Coronary artery (tissue), 2 donors: Measurements from ENCODE around the gene SYT12.
A peak's percentile ranks its signal among the peaks of the same experiment; 100 is the strongest.
"Not testable (repeated sequence)": the region's sequence is repeated elsewhere in the genome, so short reads cannot be mapped to it uniquely, and the experiment has no call there.

Experiments
- DNase-seq: peaks from one replicate; pipeline ENCODE4 v3.0.0-alpha.2; 2017; ENCODE audit warnings: low spot score
- H3K27ac ChIP-seq, 2 donors: fragments of 200-600 bp; sonication (generic); one replicate each; pipeline ENCODE4 v1.5.1; 2016 to 2019
- H3K4me3 ChIP-seq: fragments of 200-600 bp; sonication (generic); 2 replicates; pipeline ENCODE4 v1.5.1; 2016; ENCODE audit warnings: mild to moderate bottlenecking, moderate library complexity
- TF ChIP-seq, protein P1 (sequence below): fragments of 200-600 bp; sonication (generic); IDR thresholded peaks from one replicate; pipeline ENCODE4 v1.5.1; 2019; ENCODE audit warnings: antibody characterized with exemption

Gene SYT12

DNA sequence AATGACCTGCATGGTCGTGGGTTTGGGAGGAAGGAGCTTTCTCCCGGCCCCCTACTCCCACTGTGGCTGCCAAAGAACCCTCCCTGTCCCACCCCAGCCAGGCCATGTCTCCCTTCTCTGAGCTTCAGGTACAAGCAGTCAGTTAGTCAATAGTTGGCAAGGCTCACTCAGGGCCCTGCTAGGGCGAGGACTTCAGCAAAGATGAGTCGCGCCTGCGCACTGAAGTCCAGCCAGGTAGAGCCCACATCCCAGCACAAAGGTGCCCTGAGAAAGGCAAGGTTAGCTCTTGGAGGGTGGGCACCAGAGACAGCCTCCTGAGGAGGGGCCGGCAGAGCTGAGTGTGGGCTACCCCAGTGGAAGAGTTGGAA, 36.8 kb upstream of the SYT12 start:
- TF ChIP-seq, protein P1, sequence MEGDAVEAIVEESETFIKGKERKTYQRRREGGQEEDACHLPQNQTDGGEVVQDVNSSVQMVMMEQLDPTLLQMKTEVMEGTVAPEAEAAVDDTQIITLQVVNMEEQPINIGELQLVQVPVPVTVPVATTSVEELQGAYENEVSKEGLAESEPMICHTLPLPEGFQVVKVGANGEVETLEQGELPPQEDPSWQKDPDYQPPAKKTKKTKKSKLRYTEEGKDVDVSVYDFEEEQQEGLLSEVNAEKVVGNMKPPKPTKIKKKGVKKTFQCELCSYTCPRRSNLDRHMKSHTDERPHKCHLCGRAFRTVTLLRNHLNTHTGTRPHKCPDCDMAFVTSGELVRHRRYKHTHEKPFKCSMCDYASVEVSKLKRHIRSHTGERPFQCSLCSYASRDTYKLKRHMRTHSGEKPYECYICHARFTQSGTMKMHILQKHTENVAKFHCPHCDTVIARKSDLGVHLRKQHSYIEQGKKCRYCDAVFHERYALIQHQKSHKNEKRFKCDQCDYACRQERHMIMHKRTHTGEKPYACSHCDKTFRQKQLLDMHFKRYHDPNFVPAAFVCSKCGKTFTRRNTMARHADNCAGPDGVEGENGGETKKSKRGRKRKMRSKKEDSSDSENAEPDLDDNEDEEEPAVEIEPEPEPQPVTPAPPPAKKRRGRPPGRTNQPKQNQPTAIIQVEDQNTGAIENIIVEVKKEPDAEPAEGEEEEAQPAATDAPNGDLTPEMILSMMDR = no peak

DNA sequence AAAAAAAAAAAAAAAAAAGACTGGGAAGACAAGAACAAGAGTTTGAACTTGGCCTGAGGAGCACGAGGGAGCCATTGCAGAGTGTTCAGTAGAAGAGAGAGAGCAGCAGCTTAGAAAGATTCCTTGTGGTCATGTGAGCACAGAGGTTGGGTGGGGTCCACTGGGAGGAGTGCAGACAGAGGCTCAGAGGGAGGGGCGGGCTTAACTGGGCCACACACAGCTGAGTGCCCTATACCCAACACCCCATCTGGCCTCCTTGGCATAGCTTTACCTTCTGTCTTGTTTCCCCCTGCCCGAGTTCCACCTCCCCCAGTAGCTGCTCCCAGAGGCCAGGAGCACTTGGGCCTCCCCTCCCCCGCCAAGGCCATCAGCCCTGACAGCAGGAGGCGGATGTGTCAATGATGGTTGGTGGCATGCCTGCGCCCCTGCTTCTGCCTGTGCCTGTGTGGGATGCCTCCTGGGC, 35.7 kb upstream of the SYT12 start:
- no peak overlapping the region for H3K27ac ChIP-seq
- TF ChIP-seq, protein P1 = no peak
- no peak for DNase-seq
- no peak overlapping the region for H3K4me3 ChIP-seq

More for the DNA sequence above, 36.8 kb upstream of the SYT12 start:
- no peak for DNase-seq
- Histone ChIP-seq H3K27ac (peak overlapping the region in 1 of 2 donors; percentile 64), H3K4me3 (no peak overlapping the region)

DNA sequence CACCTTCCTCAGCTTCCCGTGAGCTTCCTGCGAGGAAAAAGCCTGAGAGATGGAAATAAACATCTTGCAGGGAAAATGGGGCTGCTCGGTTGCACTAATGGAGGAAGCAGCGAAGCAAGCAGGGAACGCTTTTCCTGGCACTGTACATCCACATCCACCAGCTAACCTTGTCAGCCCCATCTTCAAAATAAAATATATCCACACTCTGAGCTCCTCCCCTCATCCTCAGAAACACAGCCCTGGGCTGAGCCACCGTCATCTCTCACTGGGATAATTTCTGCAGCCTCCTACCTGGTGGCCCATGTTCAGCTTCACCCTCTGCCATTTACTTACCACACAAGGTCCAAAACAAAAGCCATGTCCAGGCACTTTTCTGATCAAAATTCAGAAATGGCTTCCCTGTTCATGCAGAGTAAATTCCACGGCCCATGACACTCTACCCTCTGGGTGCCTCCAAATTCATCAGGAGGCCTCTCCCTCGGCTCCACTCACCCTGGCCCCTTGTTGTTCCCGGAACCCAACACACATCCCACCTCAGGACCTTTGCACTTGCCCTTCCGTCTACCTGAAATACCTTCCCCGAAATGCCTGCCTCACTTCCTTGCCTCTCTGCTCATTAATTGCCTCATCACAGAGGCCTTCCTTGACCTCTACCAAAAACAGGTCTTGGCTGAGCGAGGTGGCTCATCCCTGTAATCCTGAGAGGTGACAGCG, 34.9 kb upstream of the SYT12 start:
- TF ChIP-seq, protein P1 = no peak
- Histone ChIP-seq H3K4me3 (no peak overlapping the region), H3K27ac (no peak overlapping the region)
- DNase-seq = no peak

DNA sequence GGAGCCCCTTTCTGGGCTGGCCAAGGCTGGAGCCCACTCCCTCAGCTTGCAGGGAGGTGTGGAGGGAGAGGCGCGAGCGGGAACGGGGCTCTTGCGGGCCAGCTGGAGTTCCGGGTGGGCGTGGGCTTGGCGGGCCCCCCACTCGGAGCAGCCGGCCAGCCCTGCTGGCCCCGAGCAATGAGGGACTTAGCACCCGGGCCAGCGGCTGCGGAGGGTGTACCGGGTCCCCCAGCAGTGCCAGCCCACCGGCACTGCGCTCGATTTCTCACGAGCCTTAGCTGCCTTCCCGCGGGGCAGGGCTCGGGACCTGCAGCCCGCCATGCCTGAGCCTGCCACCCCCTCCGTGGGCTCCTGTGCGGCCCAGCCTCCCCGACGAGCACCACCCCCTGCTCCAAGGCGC, 34.2 kb upstream of the SYT12 start:
- DNase-seq, H3K27ac ChIP-seq, H3K4me3 ChIP-seq: not testable (repeated sequence)

DNA sequence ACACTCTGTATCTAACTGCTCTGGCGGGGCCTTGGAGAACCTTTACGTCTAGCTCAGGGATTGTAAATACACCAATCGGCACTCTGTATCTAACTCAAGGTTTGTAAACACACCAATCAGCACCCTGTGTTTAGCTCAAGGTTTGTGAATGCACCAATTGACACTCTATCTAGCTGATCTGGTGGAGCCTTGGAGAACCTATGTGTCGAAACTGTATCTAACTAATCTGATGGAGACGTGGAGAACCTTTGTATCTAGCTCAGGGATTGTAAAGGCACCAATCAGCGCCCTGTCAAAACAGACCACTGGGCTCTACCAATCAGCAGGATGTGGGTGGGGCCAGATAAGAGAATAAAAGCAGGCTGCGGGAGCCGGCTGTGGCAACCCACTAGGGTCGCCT, 33.6 kb upstream of the SYT12 start:
- not testable (repeated sequence) for H3K27ac ChIP-seq, DNase-seq, H3K4me3 ChIP-seq

DNA sequence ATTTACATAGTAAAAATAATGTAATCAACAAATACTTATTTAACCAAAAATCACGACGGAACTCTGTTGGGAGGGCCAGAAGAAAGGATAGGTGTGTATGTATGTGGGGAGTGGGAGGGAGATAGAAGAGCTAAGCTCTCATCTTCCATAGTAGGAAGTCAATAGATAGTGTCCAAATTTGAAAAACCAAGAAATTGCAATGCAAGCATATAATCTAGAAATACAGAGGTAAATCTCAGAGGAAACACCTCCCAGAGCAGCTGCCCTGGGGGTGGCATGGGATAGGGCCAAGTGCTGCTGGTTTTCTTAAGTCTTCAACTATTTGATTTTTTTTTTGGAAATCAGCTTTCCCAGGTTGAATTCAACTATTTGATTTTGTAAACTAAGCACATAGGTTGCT, 30.9 kb upstream of the SYT12 start:
- TF ChIP-seq, protein P1 = no peak
- H3K4me3 ChIP-seq = no peak overlapping the region
- no peak overlapping the region for H3K27ac ChIP-seq
- DNase-seq = no peak

DNA sequence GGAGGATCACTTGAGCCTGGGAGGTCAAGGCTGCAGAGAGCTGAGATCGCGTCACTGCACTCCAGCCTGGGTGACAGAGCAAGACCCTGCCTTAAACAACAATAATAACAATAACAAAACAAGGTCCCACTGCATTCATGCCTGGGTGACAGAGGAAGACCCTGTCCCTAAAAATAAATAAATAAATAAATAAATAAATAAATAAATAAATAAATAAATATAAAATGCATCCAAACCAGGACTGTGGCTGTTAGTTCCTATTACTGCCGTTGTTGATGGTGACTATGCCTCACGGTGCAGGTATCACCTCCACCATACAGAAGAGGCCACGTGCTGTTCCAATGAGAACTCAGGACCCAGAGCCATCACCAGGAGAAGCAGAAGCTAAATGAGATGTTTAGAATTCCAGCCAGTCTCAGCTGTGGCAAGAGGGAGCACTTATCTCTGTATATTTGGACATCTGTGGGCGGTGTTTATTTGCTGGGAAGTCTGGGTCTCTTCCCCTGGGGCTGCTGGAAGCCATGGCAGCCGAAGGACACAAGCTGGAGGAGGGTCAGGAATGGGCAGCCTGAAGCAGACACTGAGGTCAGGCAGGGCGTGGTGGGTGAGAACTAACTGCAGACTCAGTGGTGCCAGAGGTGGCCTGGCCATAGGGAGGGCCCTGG, 26.2 kb upstream of the SYT12 start:
- DNase-seq = peak; percentile 85
- peak overlapping the region in 1 of 2 donors; percentile 81 for H3K27ac ChIP-seq
- TF ChIP-seq, protein P1 = no peak
- H3K4me3 ChIP-seq = no peak overlapping the region

DNA sequence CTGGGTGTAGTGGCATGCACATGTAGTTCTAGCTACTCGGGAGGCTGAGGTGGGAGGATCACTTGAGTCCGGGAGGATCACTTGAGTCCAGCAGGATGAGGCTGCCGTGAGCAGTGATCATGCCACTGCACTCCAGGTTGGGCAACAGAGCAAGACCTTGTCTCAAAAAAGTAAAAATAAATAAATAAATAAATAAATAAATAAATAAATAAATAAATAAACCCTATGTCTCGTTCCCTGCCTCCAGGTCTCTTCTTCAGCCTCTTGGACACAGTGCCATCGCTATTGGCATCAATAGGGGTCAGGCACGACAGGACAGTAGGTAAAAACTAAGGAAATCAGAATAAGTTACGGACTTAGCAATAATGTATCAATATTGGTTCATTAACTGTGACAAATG, 23.4 kb upstream of the SYT12 start:
- no peak overlapping the region for H3K27ac ChIP-seq
- TF ChIP-seq, protein P1 = no peak
- no peak for DNase-seq
- no peak overlapping the region for H3K4me3 ChIP-seq
